DMS114 treated with DMSO at 0.1 percent for 48 hours (cell line): Measurements from ENCODE around the gene NT5DC2.

Source experiments
- DNase-seq: peaks from one replicate; lab custom pipeline; 2025; ENCODE audit not compliant: unreplicated experiment; lab: John Stamatoyannopoulos, UW

Gene NT5DC2

DNA sequence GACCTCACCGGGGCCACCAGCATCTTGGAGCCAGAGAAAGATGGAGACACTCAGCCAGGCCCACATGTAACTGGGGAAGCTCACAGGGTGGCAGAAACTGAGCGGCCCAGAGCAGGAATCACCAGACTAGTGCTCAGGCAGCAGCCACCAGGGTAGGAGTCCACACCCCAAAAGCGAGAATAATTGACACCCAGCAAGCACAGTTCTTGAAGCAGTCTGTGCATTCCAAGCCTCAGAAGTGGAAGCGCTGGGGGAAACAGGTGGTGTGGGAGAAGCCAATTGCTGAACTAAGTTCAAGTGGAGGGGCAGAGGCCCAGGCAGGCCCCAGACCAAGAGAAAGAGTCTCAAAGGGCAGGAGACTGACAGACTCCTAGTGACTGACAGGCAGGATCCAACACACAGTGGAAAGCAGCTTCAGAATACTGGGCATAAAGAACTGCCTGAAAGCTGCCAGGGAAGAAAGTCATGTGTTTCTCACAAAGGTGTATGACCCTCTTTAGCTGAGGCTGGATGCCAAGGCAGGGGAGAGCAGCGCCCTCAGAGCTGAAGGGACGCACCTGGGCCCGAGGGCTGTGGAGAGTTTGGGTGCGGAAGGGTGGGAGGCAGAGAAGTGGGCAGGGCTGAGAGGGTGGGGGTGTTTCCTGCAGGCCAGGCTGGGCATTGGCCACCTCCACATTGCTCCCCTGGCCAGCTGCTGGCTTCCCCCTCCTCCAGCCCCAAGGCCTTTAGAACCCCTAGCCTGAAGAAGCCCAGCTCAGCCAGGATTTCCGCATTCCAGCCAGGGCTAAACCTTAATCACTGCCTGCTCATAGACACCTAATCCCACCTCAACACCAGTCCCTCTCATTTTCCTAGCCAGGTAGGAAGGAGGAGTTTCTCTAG lies 7.7 kb downstream of the NT5DC2 start:
- no peak for DNase-seq

- DNase-seq = no peak
Observed at GRCh38 chr3:52524752-52525679, 8.6 kb downstream of the NT5DC2 start.

GRCh38 chr3:52524258-52524751 lies 9.4 kb downstream of the NT5DC2 start:
- DNase-seq = no peak

- no peak for DNase-seq
Observed at GRCh38 chr3:52523386-52524257, 10.0 kb downstream of the NT5DC2 start.

DNA sequence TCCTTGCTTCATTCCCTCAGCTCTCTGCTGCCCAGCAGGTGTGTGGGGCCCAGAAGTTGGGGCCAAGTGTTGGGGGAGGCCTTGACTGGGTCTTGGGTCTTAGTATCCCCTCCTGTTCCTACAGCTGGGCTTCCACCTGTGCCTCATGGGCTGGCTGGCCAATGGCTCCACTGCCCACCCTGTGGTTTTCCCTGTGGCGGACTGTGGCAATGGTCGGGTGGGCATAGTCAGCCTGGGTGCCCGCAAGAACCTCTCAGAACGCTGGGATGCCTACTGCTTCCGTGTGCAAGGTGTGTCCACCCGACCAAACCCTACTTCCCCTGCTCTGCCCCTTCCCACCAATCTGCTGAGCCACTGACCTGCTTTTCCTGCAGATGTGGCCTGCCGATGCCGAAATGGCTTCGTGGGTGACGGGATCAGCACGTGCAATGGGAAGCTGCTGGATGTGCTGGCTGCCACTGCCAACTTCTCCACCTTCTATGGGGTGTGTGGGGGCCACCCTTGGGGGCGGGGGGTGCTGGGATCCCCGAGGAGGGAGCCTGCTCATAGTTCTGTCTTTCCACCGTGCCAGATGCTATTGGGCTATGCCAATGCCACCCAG lies 10.9 kb downstream of the NT5DC2 start:
- DNase-seq = no peak

DNA sequence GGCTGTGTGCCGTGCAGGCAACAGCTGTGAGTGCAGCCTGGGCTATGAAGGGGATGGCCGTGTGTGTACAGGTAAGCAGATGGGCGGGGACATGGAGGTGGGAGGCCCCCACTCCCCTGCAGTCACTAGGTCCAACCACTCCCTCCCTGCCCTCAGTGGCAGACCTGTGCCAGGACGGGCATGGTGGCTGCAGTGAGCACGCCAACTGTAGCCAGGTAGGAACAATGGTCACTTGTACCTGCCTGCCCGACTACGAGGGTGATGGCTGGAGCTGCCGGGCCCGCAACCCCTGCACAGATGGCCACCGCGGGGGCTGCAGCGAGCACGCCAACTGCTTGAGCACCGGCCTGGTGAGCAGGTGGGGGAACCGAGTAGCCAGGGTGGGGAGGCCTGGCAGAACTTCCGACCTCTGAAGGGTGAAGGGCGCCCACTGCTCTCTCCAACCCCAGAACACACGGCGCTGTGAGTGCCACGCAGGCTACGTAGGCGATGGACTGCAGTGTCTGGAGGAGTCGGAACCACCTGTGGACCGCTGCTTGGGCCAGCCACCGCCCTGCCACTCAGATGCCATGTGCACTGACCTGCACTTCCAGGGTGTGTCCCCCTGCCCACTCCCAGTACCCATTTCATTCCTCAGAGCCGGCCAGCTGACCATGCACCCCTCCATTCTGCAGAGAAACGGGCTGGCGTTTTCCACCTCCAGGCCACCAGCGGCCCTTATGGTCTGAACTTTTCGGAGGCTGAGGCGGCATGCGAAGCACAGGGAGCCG lies 11.6 kb downstream of the NT5DC2 start:
- no peak for DNase-seq

DNA sequence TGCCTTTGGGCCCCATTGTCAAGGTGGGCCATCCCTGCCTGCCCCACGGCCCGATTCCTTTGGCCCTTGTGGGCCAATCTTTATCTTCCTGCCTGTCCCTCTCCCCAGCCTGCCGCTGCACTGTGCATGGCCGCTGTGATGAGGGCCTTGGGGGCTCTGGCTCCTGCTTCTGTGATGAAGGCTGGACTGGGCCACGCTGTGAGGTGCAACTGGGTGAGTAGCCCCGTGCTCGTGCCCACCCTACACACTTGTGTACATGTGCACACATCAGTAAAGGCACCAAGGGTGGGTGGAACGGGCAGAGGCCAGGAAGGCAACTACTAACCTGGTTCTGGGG lies 12.2 kb downstream of the NT5DC2 start:
- DNase-seq = no peak

DNA sequence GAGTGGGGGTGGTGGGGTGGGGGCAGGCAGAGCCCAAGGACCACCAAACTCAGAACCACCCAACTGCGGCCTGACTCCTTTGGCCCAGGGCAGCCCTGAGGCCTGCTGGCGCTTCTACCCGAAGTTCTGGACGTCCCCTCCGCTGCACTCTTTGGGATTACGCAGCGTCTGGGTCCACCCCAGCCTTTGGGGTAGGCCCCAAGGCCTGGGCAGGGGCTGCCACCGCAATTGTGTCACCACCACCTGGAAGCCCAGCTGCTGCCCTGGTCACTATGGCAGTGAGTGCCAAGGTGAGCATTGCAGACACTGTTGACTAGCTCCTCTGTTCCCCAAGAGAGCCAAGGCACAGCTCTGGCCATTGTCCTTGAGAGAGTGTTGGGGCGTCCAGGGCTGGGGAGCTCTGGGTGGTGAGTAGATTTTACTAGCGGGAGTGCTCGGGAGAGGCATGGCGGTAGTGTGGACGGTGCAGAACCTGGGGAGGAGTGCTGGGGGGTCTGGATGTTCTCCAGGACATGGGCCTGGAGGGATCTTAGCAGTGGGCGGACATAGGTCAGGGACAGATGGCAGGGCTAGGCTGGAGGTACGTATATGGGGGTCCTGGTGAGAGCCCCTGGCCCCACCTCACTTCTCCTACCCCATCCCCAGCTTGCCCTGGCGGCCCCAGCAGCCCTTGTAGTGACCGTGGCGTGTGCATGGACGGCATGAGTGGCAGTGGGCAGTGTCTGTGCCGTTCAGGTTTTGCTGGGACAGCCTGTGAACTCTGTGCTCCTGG lies 12.8 kb downstream of the NT5DC2 start:
- no peak for DNase-seq

DNA sequence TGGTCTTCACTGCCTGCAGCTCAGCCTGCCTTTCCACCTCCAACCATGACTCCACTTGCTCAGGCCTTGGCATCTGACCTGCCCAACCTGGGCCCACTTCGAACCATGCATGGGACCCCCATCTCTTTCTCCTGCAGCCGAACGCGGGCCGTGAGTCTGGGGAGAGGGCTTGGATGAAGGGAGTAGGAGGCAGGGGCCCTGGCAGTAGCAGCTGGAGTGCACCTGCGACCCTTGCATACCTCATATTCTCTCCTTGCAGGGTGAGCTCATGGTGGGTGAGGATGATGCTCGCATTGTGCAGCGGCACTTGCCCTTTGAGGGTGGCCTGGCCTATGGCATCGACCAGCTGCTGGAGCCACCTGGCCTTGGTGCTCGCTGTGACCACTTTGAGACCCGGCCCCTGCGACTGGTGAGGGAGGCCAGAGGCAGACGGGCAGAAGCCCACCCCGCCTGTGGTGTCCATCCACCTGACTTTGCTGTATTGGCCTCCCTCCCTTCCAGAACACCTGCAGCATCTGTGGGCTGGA lies 13.5 kb downstream of the NT5DC2 start:
- DNase-seq = no peak

DNA sequence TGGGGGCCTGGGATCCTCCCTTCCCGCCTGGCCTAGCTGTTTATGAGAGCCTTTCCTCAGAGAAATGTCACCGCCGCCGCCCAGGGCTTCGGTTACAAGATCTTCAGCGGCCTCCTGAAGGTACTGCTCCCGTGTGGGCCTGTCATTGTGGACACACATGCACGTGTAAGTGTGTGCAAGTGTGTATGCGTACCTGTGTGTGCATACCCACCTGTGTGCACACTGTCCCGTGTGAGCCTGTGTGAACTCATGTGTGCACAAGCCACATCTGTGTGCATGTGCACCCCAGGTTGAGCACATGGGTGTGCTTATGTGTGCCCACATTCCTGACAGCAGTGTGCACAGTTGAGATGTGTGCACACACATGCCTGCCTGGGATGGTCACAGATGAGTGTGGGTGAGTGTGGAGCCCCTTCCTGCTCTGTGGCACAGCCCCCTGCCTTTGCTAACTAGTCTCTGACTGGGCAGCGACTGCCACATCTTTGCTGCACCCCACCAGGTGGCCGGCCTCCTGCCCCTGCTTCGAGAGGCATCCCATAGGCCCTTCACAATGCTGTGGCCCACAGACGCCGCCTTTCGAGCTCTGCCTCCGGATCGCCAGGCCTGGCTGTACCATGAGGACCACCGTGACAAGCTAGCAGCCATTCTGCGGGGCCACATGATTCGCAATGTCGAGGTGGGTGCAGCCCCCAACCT lies 14.1 kb downstream of the NT5DC2 start:
- DNase-seq = no peak

DNA sequence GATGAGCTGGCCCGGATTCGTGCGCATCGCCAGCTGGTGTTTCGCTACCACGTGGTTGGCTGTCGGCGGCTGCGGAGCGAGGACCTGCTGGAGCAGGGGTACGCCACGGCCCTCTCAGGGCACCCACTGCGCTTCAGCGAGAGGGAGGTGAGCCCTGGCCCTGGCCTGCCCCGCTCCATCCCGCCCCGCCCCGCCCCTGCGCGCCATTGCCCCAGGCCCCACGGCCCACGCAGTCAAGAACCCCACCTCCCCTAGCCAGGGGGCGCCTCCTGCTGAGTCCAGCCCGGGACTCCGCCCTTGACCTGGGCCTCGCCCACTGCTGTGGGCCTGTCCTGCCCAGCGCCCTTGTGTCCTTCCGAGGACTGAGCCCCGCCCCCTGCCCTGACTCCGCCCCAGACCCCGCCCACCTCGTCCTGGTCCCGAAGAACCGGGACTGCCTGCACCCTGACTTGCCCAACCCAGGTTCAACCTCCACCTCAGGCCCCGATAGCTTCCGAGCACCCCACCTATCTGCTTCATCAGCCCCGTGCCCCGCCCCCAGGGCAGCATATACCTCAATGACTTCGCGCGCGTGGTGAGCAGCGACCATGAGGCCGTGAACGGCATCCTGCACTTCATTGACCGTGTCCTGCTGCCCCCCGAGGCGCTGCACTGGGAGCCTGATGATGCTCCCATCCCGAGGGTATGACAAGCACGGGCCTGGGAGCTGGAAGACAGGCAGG lies 14.8 kb downstream of the NT5DC2 start:
- no peak for DNase-seq

DNA sequence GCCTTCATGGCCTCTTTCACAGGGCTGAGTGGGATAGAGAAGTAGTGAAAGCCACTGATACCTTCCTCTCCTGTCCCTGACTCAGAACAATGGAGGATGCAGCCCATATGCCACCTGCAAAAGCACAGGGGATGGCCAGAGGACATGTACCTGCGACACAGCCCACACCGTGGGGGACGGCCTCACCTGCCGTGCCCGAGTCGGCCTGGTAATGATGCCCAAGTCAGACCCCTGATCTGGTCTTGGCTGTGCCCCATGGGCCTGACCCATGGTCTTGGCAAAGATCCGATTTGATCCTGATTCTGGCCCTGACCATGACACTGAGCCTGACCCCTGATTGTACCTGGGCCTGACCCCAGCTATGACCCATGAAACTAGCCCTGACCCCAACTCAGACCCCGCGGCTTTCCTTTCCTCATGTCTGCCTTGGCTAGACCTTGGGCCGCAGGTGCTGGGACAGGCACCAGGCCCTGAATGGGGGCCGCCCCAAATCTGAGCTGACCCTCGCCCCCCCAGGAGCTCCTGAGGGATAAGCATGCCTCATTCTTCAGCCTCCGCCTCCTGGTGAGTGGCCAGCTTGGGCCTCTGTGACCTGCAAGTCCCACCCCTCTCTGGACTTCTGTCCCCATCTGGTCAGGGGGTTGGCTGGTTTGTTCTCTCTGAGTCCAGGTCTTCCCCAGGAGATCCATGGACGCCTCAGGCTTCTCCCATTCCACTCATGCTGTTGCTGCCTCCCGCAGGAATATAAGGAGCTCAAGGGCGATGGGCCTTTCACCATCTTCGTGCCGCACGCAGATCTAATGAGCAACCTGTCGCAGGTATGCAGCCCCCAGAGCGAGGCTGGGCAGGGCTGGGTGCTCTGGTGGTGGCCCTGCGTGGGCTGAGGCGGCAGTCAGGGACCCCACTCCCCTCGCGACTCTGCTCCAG lies 15.6 kb downstream of the NT5DC2 start:
- no peak for DNase-seq

DNA sequence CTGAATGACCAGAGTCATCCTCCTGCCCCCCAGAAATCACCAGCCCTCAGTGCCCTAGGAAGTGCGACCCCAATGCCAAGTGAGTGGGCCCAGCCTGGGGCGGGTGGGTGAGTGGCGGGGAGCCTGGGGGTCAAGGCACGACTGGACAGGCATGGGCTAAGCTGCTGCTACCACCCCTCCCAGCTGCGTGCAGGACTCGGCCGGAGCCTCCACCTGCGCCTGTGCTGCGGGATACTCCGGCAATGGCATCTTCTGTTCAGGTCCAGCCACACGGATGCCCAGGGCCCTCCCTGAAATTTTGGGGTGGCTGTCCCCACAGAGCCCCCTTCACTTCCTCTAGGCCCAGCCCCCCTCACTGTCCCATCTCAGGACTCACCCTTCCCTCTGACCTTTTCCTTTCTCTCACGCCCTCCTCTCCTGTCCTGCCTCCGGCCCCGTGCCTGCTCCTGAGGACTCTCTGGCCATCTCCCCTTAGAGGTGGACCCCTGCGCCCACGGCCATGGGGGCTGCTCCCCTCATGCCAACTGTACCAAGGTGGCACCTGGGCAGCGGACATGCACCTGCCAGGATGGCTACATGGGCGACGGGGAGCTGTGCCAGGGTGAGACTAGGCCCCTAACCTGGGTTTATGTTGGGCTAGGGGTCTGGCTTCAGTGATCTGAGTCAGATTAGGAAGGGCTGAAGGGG lies 17.0 kb downstream of the NT5DC2 start:
- DNase-seq = no peak

GRCh38 chr3:52515192-52515591 lies 18.5 kb downstream of the NT5DC2 start:
- no peak for DNase-seq

DNA sequence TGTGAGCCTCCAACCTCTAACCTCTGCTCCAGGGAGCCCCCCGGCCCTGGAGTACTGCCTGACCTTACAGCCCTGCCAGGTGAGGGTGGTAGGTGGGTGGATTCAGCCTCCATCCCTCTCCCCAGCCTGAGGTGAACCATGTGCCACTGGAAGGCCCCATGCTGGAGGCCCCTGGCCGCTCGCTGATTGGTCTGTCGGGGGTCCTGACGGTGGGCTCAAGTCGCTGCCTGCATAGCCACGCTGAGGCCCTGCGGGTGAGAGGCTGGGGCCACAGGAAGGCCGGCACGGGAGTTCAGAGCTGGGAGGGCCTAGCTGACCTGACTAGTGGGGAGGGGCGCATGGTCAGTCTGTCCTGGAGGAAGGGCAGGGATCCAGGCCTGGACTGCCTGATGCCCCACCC lies 19.1 kb downstream of the NT5DC2 start:
- no peak for DNase-seq

- DNase-seq = no peak
Observed at GRCh38 chr3:52513281-52513680, 20.4 kb downstream of the NT5DC2 start.
